Glutamatergic neuron (in vitro differentiated cells): ENCODE results near the gene DEF6. TPM values are rescaled to one million over a fixed set of nuclear protein-coding genes. Genes with fewer than 3 reads are reported as not detected.

ENCODE experiments used
- DNase-seq: peaks from one replicate; pipeline ENCODE4 v3.0.0; 2022
- H3K27ac Mint-ChIP-seq: one replicate; pipeline ENCODE4 v1.8.0; 2020; ENCODE audit warnings: mild to moderate bottlenecking, mixed read lengths, inconsistent platforms; ENCODE audit not compliant: unreplicated experiment
- H3K27me3 Mint-ChIP-seq: one replicate; pipeline ENCODE4 v1.8.0; 2020; ENCODE audit warnings: mild to moderate bottlenecking, moderate library complexity, mixed read lengths, inconsistent platforms; ENCODE audit not compliant: unreplicated experiment
- H3K36me3 Mint-ChIP-seq: one replicate; pipeline ENCODE4 v1.8.0; 2020; ENCODE audit warnings: mild to moderate bottlenecking, mixed read lengths, inconsistent platforms; ENCODE audit not compliant: unreplicated experiment
- H3K4me1 Mint-ChIP-seq: one replicate; pipeline ENCODE4 v1.8.0; 2020; ENCODE audit warnings: mild to moderate bottlenecking, low read depth, mixed read lengths, inconsistent platforms; ENCODE audit not compliant: unreplicated experiment
- H3K4me3 Mint-ChIP-seq: one replicate; pipeline ENCODE4 v1.8.0; 2020; ENCODE audit warnings: mild to moderate bottlenecking, mixed read lengths, inconsistent platforms; ENCODE audit not compliant: unreplicated experiment
- H3K9me3 Mint-ChIP-seq: one replicate; pipeline ENCODE4 v1.8.0; 2020; ENCODE audit warnings: mild to moderate bottlenecking, moderate library complexity, mixed read lengths, inconsistent platforms; ENCODE audit not compliant: unreplicated experiment
- CTCF ChIP-seq: fragments of 200-600 bp; sonication (generic); IDR thresholded peaks from one replicate; pipeline ENCODE4 v1.5.0; 2021; ENCODE audit not compliant: partially characterized antibody, unreplicated experiment
- total RNA-seq: library from RNA; stranded (reverse); fragmentation: NEBNext Ultra II Directional; extraction: Animal tissue kit (Norgen Biotek cat#: 25700); gene quantifications from one replicate; pipeline ENCODE4 v1.2.1, GENCODE V29; 2021; ENCODE audit not compliant: unreplicated experiment

DEF6 gene
- total RNA-seq, 1 donor from 2014 or later: 1.8 TPM

- TF ChIP-seq CTCF: no peak
- no peaks in the 10 kb centered on the region for H3K27me3 Mint-ChIP-seq
- peaks cover 2% of the 10 kb centered on the region for H3K9me3 Mint-ChIP-seq
- no peak overlapping the region for H3K27ac Mint-ChIP-seq
- no peak for DNase-seq
- H3K4me1 Mint-ChIP-seq: no peaks in the 10 kb centered on the region
- no peaks in the 10 kb centered on the region for H3K36me3 Mint-ChIP-seq
- no peak overlapping the region for H3K4me3 Mint-ChIP-seq
Observed at GRCh38 chr6:35267897-35268296, 29.7 kb upstream of the DEF6 start.

- TF ChIP-seq CTCF: no peak
Observed at GRCh38 chr6:35272005-35272404, 25.6 kb upstream of the DEF6 start.

GRCh38 chr6:35273822-35274559 is 23.6 kb upstream of the DEF6 start:
- Mint-ChIP-seq H3K36me3 (no peaks in the 10 kb centered on the region), H3K27me3 (no peaks in the 10 kb centered on the region), H3K9me3 (peaks cover 2% of the 10 kb centered on the region), H3K4me3 (no peak overlapping the region), H3K4me1 (no peaks in the 10 kb centered on the region), H3K27ac (no peak overlapping the region)
- no peak for DNase-seq
- no peak for TF ChIP-seq CTCF

More at GRCh38 chr6:35272005-35272404, 25.6 kb upstream of the DEF6 start:
- H3K27ac Mint-ChIP-seq: no peak overlapping the region
- H3K36me3 Mint-ChIP-seq: no peaks in the 10 kb centered on the region
- no peaks in the 10 kb centered on the region for H3K27me3 Mint-ChIP-seq
- DNase-seq: no peak
- H3K4me3 Mint-ChIP-seq: no peak overlapping the region
- no peaks in the 10 kb centered on the region for H3K4me1 Mint-ChIP-seq
- H3K9me3 Mint-ChIP-seq: peaks cover 2% of the 10 kb centered on the region

GRCh38 chr6:35275744-35276260 is 21.8 kb upstream of the DEF6 start:
- Mint-ChIP-seq H3K9me3 (no peaks in the 10 kb centered on the region), H3K36me3 (no peaks in the 10 kb centered on the region), H3K27me3 (no peaks in the 10 kb centered on the region), H3K4me3 (no peak overlapping the region), H3K27ac (no peak overlapping the region), H3K4me1 (no peaks in the 10 kb centered on the region)
- no peak for DNase-seq
- TF ChIP-seq CTCF: no peak

- no peaks in the 10 kb centered on the region for H3K9me3 Mint-ChIP-seq
- no peak overlapping the region for H3K4me3 Mint-ChIP-seq
- H3K27ac Mint-ChIP-seq: no peak overlapping the region
- H3K4me1 Mint-ChIP-seq: no peaks in the 10 kb centered on the region
- H3K36me3 Mint-ChIP-seq: no peaks in the 10 kb centered on the region
- no peak for TF ChIP-seq CTCF
- no peak for DNase-seq
- H3K27me3 Mint-ChIP-seq: no peaks in the 10 kb centered on the region
Observed at GRCh38 chr6:35278708-35279107, 18.9 kb upstream of the DEF6 start.
